K562 (cell line): ENCODE results near the gene NEDD8. TPM values are rescaled to one million over a fixed set of nuclear protein-coding genes. Genes with fewer than 3 reads are reported as not detected.

Source experiments
- BRF2 ChIP-seq: IDR thresholded peaks from 3 replicates; pipeline ENCODE4 v1.6.1; 2011; ENCODE audit warnings: borderline replicate concordance, mild to moderate bottlenecking; ENCODE audit not compliant: insufficient read length, insufficient read depth
- E2F5 ChIP-seq: sonication (generic); formaldehyde crosslinking; IDR thresholded peaks from 2 replicates; pipeline ENCODE4 v1.8.0; 2022; ENCODE audit warnings: mild to moderate bottlenecking, missing genetic modification reagents
- ESRRA ChIP-seq: fragments of 450-650 bp; IDR thresholded peaks from 2 replicates; pipeline ENCODE4 v1.6.1; 2014; ENCODE audit warnings: low read depth, mild to moderate bottlenecking, moderate library complexity, borderline replicate concordance
- GMEB1 ChIP-seq: fragments of 250-450 bp; sonication (Bioruptor Pico); IDR thresholded peaks from 2 replicates; pipeline ENCODE4 v1.4.0; 2020; ENCODE audit warnings: mild to moderate bottlenecking
- HDAC1 ChIP-seq, 2 experiments: fragments of 450-650 bp; IDR thresholded peaks; 2 replicates each; pipeline ENCODE4 v1.6.1; 2016 to 2017; ENCODE audit warnings: inconsistent platforms in 1 of 2, mild to moderate bottlenecking in 1 of 2, moderate library complexity in 1 of 2
- HDAC2 ChIP-seq: fragments of 450-650 bp; IDR thresholded peaks from 2 replicates; pipeline ENCODE4 v1.6.1; 2016; ENCODE audit warnings: mild to moderate bottlenecking
- HNRNPLL ChIP-seq: fragments of 200-400 bp; formaldehyde crosslinking; IDR thresholded peaks from 2 replicates; pipeline ENCODE4 v1.6.1; 2017; ENCODE audit warnings: low read length, low read depth, mild to moderate bottlenecking; ENCODE audit not compliant: poor library complexity, severe bottlenecking
- MIER1 ChIP-seq: fragments of 450-650 bp; IDR thresholded peaks from 2 replicates; pipeline ENCODE4 v1.6.1; 2016; ENCODE audit warnings: antibody characterized with exemption, mild to moderate bottlenecking, low read depth
- NR2C2 ChIP-seq, 2 experiments: fragments of 200-800 bp in 1 of 2; sonication (Bioruptor generic) in 1 of 2; sonication (generic) in 1 of 2; formaldehyde crosslinking in 1 of 2; IDR thresholded peaks; 2 replicates each; pipeline versions ENCODE4 v1.6.1 to v1.8.0; 2016 to 2022; ENCODE audit warnings: mild to moderate bottlenecking in 1 of 2, missing compliant biosample characterization in 1 of 2, missing genetic modification characterization in 1 of 2, missing genetic modification reagents in 1 of 2
- PHF20 ChIP-seq: fragments of 450-650 bp; IDR thresholded peaks from 2 replicates; pipeline ENCODE4 v1.6.1; 2018; ENCODE audit not compliant: partially characterized antibody
- PHF8 ChIP-seq: fragments of 200-600 bp; sonication (generic); IDR thresholded peaks from 2 replicates; pipeline ENCODE4 v1.6.1; 2012; ENCODE audit warnings: mixed run types, mild to moderate bottlenecking, inconsistent platforms, low read length, moderate library complexity, borderline replicate concordance
- RBM39 ChIP-seq: fragments of 200-400 bp; formaldehyde crosslinking; optimal IDR thresholded peaks from 2 replicates; pipeline ENCODE3; 2018; ENCODE audit warnings: low read depth, low read length
- RUNX1 ChIP-seq: sonication (generic); IDR thresholded peaks from 2 replicates; pipeline ENCODE4 v1.6.1; 2016; ENCODE audit warnings: antibody characterized with exemption, low read depth
- SOX6 ChIP-seq: fragments of 450-650 bp; IDR thresholded peaks from 2 replicates; pipeline ENCODE4 v1.6.1; 2014; ENCODE audit warnings: mild to moderate bottlenecking
- ZNF134 ChIP-seq: fragments of 250-450 bp; sonication (Bioruptor Pico); conservative IDR thresholded peaks from 2 replicates; pipeline ENCODE4 v1.4.0; 2020
- ZNF263 ChIP-seq: sonication (generic); formaldehyde crosslinking; IDR thresholded peaks from 2 replicates; pipeline ENCODE4 v1.8.0; 2022; ENCODE audit warnings: mild to moderate bottlenecking, missing genetic modification reagents, borderline replicate concordance
- ZNF280B ChIP-seq: fragments of 250-450 bp; sonication (Bioruptor Pico); IDR thresholded peaks from 2 replicates; pipeline ENCODE4 v1.5.1; 2021; ENCODE audit warnings: mild to moderate bottlenecking
- ZNF282 ChIP-seq: sonication (generic); formaldehyde crosslinking; IDR thresholded peaks from 2 replicates; pipeline ENCODE4 v1.8.1; 2023; ENCODE audit warnings: missing genetic modification reagents
- polyA plus RNA-seq, 8 experiments: library from polyadenylated mRNA; depleted of rRNA in 4 of 8; stranded (reverse) in 5 of 8; unstranded in 3 of 8; fragments of >200 nt; fragmentation: Nextera tagmentation in 2 of 8; fragmentation: Illumina TruSeq in 1 of 8; extraction: Ambion mirVana in 2 of 8; extraction: Trizol in 1 of 8; gene quantifications; 2 replicates each; pipeline versions ENCODE4 v1.2.1 to v1.2.3, GENCODE V29; 2011 to 2014; ENCODE audit warnings: inconsistent platforms in 1 of 8, missing spikeins in 1 of 8
- total RNA-seq, 7 experiments: library from RNA; depleted of rRNA in 6 of 7; stranded (reverse); fragments of >200 nt in 6 of 7; fragmentation: Illumina TruSeq in 2 of 7; extraction: Trizol in 2 of 7; gene quantifications; 2 replicates each; pipeline versions ENCODE4 v1.2.1 to v1.2.3, GENCODE V29; 2011 to 2021; ENCODE audit warnings: low replicate concordance in 1 of 7
- TF ChIP-seq, protein P1 (sequence below): sonication (generic); formaldehyde crosslinking; IDR thresholded peaks from 2 replicates; pipeline ENCODE4 v1.8.0; 2022; ENCODE audit warnings: missing genetic modification reagents, mild to moderate bottlenecking, borderline replicate concordance

NEDD8 gene
- total and polyA plus RNA-seq, 9 of the 15 experiments (the other 6 are each of a cell fraction or from before 2014, with no cell fraction given), result 142 to 691 (median 260) TPM

- TF ChIP-seq, protein P1, sequence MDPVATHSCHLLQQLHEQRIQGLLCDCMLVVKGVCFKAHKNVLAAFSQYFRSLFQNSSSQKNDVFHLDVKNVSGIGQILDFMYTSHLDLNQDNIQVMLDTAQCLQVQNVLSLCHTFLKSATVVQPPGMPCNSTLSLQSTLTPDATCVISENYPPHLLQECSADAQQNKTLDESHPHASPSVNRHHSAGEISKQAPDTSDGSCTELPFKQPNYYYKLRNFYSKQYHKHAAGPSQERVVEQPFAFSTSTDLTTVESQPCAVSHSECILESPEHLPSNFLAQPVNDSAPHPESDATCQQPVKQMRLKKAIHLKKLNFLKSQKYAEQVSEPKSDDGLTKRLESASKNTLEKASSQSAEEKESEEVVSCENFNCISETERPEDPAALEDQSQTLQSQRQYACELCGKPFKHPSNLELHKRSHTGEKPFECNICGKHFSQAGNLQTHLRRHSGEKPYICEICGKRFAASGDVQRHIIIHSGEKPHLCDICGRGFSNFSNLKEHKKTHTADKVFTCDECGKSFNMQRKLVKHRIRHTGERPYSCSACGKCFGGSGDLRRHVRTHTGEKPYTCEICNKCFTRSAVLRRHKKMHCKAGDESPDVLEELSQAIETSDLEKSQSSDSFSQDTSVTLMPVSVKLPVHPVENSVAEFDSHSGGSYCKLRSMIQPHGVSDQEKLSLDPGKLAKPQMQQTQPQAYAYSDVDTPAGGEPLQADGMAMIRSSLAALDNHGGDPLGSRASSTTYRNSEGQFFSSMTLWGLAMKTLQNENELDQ (CRISPR knock-in tag), result no peak
- 0 out of 2 replicates have a peak, but pooled peaks have one; percentile 25 for TF ChIP-seq GMEB1 (CRISPR knock-in tag)
- peak; percentile 70; the same call in 1 of the 2 replicates for TF ChIP-seq PHF8
- peak; percentile 83 for TF ChIP-seq PHF20
- TF ChIP-seq HDAC2, result peak; percentile 93
- no peak for TF ChIP-seq RUNX1
- peak; percentile 76 to 99; a peak in 3 of 4 replicates for TF ChIP-seq HDAC1 (IDR thresholded peaks at IDR 0.05)
- peak; percentile 60; the same call in 1 of the 2 replicates for TF ChIP-seq NR2C2 (CRISPR knock-in tag; IDR thresholded peaks at IDR 0.05)
- peak; percentile 94 for TF ChIP-seq NR2C2 (tag; IDR thresholded peaks at IDR 0.05)
- no peak for TF ChIP-seq BRF2
- no peak for TF ChIP-seq ZNF134 (CRISPR knock-in tag)
- peak; percentile 77; the same call in 1 of the 2 replicates for TF ChIP-seq ESRRA
- no peak for TF ChIP-seq ZNF282 (CRISPR knock-in tag)
- peak; percentile 39; the same call in 1 of the 2 replicates for TF ChIP-seq ZNF263
- TF ChIP-seq RBM39, result peak; percentile 89
- peak; percentile 36; the same call in 1 of the 2 replicates for TF ChIP-seq SOX6
- TF ChIP-seq HNRNPLL, result peak; percentile 91
- TF ChIP-seq ZNF280B (CRISPR knock-in tag), result no peak
- TF ChIP-seq MIER1, result 0 out of 2 replicates have a peak, but pooled peaks have one; percentile 36
- TF ChIP-seq E2F5 (CRISPR knock-in tag), result no peak
Observed at GRCh38 chr14:24188251-24189058, 43.7 kb downstream of the NEDD8 start, which contains the start of gene IPO4 (continued).
